Fibroblast of mammary gland (primary cell): ENCODE measurements around the gene MYOZ1.
"Not testable (repeated sequence)": the region's sequence is repeated elsewhere in the genome, so short reads cannot be mapped to it uniquely, and the experiment has no call there.

Experiments used
- DNase-seq: peaks from one replicate; pipeline ENCODE4 v3.0.0-alpha.2; 2010; ENCODE audit warnings: low read depth
- H3K4me3 ChIP-seq: 2 replicates; pipeline ENCODE4 v1.5.1; 2011; ENCODE audit warnings: low read depth, mild to moderate bottlenecking, low read length, moderate library complexity; ENCODE audit not compliant: control insufficient read depth
- TF ChIP-seq, protein P1 (sequence below): conservative IDR thresholded peaks from 2 replicates; pipeline ENCODE4 v1.5.1; 2011; ENCODE audit warnings: low read depth, low read length, inconsistent platforms; ENCODE audit not compliant: control insufficient read depth, insufficient read depth

MYOZ1 gene

DNA sequence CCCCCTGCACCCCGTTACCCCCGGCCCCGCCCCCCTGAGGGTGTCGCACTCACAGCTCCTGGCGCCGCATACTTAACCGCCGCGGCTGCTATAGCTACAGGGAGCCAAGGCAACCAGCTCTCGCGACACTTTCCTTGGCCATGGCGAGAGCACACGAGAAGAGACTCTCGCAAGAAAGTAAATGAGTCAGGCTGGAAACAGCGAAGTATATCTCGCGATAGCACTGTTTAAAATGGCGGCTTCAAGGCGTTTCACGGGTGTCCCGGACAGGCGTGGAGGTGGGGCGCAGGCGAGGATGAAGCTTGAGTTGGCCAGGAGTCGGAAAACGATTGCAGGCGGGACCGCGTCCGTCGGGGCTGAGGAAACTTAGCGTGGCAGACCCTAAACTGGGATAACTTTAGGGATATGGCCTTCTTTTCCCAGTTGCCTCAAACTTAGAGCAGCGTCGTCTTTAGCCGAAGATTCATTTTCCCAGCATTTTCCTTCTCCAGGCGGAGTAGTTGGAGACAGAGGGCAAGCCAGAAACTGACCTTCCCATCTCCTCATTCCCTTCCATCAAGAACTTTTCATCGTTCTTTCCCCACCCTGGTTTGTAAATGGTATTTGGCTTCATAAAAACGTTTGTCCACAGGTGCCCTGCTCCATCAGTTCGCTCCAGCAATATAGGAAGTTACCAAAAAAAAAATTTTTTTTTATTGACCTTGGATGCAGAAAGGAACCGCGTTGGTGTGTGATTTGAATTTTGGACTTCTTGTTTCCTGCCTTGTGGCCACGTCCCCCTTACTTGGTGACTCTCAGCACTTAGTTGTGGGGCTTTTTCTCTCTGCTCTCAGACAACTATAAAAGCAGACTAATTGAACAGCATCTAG, 15.2 kb downstream of the MYOZ1 start:
- DNase-seq = peak; percentile 98
- TF ChIP-seq, protein P1, sequence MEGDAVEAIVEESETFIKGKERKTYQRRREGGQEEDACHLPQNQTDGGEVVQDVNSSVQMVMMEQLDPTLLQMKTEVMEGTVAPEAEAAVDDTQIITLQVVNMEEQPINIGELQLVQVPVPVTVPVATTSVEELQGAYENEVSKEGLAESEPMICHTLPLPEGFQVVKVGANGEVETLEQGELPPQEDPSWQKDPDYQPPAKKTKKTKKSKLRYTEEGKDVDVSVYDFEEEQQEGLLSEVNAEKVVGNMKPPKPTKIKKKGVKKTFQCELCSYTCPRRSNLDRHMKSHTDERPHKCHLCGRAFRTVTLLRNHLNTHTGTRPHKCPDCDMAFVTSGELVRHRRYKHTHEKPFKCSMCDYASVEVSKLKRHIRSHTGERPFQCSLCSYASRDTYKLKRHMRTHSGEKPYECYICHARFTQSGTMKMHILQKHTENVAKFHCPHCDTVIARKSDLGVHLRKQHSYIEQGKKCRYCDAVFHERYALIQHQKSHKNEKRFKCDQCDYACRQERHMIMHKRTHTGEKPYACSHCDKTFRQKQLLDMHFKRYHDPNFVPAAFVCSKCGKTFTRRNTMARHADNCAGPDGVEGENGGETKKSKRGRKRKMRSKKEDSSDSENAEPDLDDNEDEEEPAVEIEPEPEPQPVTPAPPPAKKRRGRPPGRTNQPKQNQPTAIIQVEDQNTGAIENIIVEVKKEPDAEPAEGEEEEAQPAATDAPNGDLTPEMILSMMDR = no peak
- H3K4me3 ChIP-seq = peak overlapping the region; percentile 94

DNA sequence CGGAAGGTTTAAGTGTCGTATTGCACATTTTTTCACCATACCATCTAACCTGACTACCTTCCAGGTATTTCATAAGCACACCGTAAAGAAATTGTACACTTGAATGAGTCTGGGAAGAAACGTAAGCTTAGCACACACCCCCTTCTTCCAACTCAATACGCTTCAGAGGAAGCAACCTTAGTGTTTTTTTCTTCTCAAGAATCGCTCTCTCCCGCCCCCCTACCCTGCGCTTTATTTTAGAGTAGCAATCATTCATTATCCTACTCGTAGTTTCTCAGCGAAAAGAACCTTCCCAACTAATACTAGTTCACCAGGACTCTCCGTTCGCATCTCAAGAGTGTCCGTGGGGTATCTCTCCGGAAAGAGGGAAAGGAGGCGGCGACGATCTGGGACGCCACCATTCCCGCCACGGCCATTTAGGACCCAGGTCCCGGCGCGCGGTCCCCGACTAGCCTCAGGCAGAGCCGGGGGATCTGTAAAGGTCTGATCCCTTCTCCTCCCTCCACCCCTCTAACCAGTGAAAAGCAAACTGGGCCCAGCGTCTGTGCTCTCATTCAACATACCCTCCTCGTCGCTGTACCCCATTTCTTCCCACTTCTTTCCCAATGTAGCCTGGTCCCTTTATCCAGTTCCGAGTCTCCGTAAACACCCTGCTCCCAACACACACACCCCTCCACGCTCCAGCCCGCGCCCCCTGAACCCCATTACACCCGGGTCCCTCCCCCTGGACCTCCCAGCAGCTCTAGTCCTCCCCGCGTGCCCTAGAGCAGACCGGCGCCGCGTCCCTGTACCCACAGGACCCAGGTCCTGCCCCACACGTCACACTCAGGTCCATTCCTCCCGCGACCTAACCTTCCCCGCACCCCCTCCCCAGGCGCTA, 16.0 kb downstream of the MYOZ1 start:
- H3K4me3 ChIP-seq = peak overlapping the region; percentile 94
- DNase-seq = peak; percentile 35
- TF ChIP-seq, protein P1 = no peak

DNA sequence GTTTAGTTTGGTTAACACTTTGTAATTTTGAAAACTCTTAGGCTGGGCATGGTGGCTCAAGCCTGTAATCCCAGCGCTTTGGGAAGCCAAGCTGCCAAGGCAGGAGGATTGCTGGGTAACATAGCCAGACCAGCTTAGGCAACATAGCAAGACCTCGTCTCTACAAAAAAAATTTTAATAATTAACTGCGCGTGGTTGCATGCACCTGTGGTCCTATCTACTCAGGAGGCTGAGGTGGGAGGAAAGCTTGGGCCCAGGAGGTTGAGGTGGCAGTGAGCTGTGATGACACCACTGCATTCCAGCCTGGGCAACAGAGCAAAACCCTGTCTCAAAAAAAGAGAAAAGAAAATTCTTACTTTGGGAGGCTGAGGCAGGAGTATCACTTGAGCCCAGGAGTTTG, 18.2 kb downstream of the MYOZ1 start:
- TF ChIP-seq, protein P1 = no peak
- H3K4me3 ChIP-seq = no peak overlapping the region
- DNase-seq = no peak

DNA sequence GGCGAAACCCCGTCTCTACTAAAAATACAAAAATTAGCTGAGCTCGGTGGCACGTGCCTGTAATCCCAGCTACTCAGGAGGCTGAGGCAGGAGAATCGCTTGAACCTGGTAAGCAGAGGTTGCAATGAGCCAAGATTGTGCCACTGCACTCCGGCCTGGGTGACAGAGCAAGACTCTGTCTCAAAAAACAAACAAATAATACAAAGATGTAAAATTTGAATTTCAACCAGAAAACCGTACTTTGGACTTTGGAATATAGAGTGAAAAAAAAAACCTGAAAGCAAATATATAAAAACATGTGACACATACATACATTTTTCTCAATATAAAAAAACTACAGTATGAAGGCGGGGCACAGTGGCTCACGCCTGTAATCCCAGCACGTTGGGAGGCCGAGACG, 20.3 kb downstream of the MYOZ1 start:
- DNase-seq = not testable (repeated sequence)

DNA sequence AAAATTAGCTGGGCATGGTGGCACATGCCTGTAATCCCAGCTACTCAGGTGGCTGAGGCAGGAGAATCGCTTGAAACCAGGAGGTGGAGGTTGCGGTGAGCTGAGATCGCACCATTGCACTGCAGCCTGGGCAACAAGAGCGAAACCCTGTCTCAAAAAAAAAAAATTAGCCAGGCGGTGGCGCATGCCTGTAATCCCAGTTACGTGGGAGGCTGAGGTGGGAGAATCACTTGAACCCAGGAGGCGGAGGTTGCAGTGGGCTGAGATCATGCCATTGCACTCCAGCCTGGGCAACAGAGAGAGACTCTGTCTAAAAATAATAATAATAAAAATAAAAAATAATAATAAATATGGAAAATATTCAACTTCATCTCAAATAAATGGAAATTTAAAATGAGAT, 24.1 kb downstream of the MYOZ1 start:
- not testable (repeated sequence) for DNase-seq, H3K4me3 ChIP-seq

More for the DNA sequence above, 20.3 kb downstream of the MYOZ1 start:
- H3K4me3 ChIP-seq = not testable (repeated sequence)

DNA sequence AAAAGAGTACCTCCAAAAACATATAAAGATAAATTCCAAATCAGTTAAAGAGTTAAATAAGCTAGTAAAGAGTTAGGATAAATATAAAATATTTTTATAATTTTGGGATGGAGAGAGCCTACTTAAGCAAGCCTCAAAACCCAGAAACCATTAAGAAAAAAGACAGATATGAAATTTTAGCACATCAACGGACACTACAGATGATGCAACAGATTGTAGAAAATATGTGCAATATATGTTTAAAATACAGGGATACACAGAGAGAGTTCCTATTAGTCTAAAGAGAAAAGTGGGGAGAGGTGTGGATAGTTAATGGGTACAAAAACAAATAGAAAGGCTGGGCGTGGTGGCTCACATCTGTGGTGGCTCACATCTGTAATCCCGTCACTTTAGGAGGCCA, 26.6 kb downstream of the MYOZ1 start:
- TF ChIP-seq, protein P1 = no peak
- H3K4me3 ChIP-seq = no peak overlapping the region
- no peak for DNase-seq

DNA sequence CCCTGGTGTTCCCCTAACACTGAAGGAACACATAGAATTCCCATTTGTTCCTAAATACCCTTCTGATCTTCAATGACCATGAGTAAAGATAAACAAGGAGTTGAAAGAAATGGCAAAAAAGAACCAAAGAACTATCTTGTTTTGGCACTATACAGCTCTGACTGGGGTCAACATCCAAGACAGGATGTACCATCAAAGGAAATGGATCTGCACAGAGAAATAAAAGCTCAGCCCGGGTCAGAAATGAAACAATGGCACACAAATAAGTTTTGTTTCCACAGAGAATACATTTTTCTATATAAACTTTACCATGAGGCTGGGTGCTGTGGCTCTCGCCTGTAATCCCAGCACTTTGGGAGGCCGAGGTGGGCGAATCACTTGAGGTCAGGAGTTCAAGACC, 32.2 kb downstream of the MYOZ1 start:
- DNase-seq = no peak
- no peak overlapping the region for H3K4me3 ChIP-seq
- TF ChIP-seq, protein P1 = no peak
